NT2/D1 (cell line): Measurements from ENCODE around the gene CKAP4.
A peak's percentile ranks its signal among the peaks of the same experiment; 100 is the strongest.

Experiments used
- DNase-seq: peaks from one replicate; pipeline ENCODE4 v3.0.0-alpha.2; 2011; ENCODE audit warnings: low read depth, low spot score
- H3K27me3 ChIP-seq: 2 replicates; pipeline ENCODE4 v1.6.0; 2011; ENCODE audit warnings: mild to moderate bottlenecking; ENCODE audit not compliant: insufficient read length, insufficient read depth
- H3K36me3 ChIP-seq: 2 replicates; pipeline ENCODE4 v1.6.1; 2011; ENCODE audit warnings: mild to moderate bottlenecking, low read length, mixed read lengths; ENCODE audit not compliant: insufficient read depth, insufficient read length
- H3K4me1 ChIP-seq: 2 replicates; pipeline ENCODE4 v1.5.1; 2011; ENCODE audit not compliant: insufficient read depth, insufficient read length
- H3K4me3 ChIP-seq: 2 replicates; pipeline ENCODE4 v1.5.1; 2011; ENCODE audit warnings: low read depth; ENCODE audit not compliant: insufficient read length
- H3K9ac ChIP-seq: 2 replicates; pipeline ENCODE4 v1.6.0; 2011; ENCODE audit warnings: low read depth; ENCODE audit not compliant: insufficient read length
- H3K9me3 ChIP-seq: 2 replicates; pipeline ENCODE4 v1.5.1; 2011; ENCODE audit warnings: mild to moderate bottlenecking, low read length; ENCODE audit not compliant: insufficient read depth
- SUZ12 ChIP-seq: IDR thresholded peaks from 2 replicates; pipeline ENCODE4 v1.6.1; 2011; ENCODE audit not compliant: insufficient read length, insufficient read depth; ENCODE audit errors: extremely low read depth
- YY1 ChIP-seq: IDR thresholded peaks from 2 replicates; pipeline ENCODE4 v1.6.1; 2011; ENCODE audit not compliant: insufficient read length, insufficient read depth
- ZNF274 ChIP-seq: IDR thresholded peaks from 2 replicates; pipeline ENCODE4 v1.6.1; 2011; ENCODE audit warnings: mild to moderate bottlenecking, low read depth, low read length

Gene CKAP4

DNA sequence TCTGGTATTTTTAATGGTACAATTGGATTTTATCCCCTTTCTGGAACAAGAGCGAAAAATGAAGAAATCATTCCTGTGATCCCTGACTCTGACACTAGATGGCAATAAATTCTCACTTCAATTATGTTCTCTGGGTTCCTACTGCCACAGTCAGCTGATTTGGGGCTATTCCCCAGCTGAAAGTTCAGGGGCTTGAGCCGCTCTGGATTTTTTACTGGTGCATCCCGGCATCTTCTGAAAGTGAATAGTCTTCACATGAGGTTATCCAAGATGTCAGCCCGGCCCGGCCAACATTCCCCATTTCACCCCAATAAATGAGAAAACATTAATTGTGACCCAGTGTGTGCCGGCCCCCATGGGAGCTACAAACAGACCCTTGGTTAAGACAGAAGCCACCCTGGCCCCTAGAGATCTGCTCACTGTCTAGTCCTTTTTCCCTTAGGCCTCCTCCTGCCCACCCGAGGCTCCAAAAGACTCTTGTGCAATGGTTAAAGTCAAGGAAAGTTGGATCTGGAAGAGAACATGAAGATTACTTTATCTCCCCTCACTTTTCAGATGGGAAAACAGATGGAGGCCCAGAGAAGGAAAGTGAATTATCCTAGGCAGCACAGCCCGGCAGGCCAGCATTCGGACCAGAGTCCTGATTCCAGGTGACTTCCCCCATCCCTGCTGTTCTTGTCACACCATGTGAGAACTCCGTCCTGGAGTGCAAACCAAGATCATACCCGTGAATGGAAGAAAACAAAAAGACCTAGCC, 20.8 kb downstream of the CKAP4 start:
- no peak overlapping the region for H3K9ac ChIP-seq
- no peaks in the 10 kb centered on the region for H3K4me1 ChIP-seq
- TF ChIP-seq ZNF274 (no peak), SUZ12 (no peak), YY1 (no peak)
- H3K9me3 ChIP-seq, result no peaks in the 10 kb centered on the region
- no peaks in the 10 kb centered on the region for H3K36me3 ChIP-seq
- DNase-seq, result peak; percentile 46
- no peak overlapping the region for H3K4me3 ChIP-seq
- H3K27me3 ChIP-seq, result no peaks in the 10 kb centered on the region

DNA sequence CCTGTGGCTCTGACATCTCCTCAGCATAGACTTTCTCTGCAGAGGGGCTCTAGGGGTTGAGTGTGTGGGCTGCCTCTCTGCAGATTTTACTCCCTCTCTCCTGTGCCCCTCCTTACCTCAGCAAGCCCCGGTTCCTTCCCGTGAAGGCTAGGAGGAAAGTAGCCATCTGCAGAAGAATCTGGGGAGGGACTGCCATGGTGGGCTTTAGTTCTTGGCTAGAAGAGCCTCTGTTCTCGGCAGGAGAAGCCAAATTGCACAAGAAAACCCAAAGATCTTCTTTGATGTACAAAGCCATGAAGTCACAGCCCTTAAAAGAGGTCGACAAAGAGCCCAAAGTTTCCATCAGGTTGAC, 23.5 kb downstream of the CKAP4 start:
- no peak overlapping the region for H3K4me3 ChIP-seq
- no peak for DNase-seq
- H3K4me1 ChIP-seq, result no peaks in the 10 kb centered on the region
- TF ChIP-seq ZNF274 (no peak), YY1 (no peak), SUZ12 (no peak)
- no peaks in the 10 kb centered on the region for H3K9me3 ChIP-seq
- no peak overlapping the region for H3K9ac ChIP-seq
- H3K36me3 ChIP-seq, result no peaks in the 10 kb centered on the region
- H3K27me3 ChIP-seq, result no peaks in the 10 kb centered on the region

DNA sequence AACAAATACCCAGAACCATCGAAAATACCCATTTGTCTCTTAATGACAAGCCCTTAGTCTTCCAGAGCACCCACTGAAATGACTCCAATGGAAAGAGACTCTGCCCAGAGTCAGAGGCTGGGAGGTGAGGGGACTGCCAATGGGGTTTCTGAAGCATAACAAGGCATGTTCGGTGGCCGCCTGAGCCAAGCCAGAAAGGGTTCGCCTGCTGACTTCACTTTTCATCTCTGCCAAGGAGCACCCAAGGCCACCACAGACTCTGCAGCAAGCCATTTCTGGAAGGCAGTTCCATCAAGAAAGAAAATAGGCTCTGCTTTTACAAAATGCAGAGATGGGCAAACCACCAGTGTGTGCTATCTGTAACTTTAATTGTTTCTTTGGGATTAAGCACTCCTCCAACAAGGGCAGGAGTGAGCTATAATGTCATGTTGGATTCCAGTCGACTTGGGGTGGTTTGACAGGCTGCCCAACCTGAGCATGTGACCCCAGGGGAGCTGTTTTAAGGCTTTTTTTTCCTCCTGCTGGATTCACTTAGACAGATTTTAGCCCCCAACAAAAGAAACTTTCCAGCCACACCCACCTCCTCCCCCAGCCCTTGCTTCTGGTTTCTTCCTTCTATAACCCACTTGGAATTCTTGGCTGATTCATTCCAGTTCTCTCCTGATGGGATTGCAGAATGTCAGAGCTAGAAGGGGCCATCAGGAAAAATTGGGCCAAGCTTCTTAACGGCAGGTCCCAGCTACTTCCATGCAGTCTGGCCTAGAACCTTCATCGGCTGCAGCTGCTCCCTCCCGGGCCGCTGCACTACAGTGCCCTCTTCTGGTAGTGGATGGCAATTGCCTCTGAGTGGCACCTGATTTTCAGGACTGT, 24.1 kb downstream of the CKAP4 start:
- H3K27me3 ChIP-seq, result no peaks in the 10 kb centered on the region
- no peaks in the 10 kb centered on the region for H3K4me1 ChIP-seq
- no peak overlapping the region for H3K4me3 ChIP-seq
- no peaks in the 10 kb centered on the region for H3K9me3 ChIP-seq
- no peaks in the 10 kb centered on the region for H3K36me3 ChIP-seq
- no peak overlapping the region for H3K9ac ChIP-seq
- TF ChIP-seq YY1 (no peak), SUZ12 (no peak), ZNF274 (no peak)
- DNase-seq, result peak; percentile 62

DNA sequence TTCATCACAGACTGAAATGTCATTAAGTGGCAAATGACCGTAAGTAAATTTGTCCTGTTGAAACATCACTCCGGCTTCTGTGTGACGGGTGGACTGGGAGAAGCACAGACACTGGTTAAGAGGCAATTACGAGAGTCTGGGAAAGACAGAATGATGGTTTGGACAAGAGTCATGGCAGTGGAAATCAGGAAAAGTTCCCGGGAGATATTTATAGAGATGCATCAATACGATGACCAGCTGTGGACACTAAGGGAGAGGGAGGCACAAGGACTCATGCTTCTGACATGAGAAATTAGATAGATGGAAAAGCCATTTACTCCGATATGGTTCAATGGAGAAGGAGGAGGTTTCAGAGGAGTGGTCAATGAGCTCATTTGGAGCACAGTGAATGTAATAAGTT, 27.3 kb downstream of the CKAP4 start:
- Histone ChIP-seq H3K9ac (no peak overlapping the region), H3K9me3 (peaks cover 16% of the 10 kb centered on the region)
- DNase-seq, result no peak

DNA sequence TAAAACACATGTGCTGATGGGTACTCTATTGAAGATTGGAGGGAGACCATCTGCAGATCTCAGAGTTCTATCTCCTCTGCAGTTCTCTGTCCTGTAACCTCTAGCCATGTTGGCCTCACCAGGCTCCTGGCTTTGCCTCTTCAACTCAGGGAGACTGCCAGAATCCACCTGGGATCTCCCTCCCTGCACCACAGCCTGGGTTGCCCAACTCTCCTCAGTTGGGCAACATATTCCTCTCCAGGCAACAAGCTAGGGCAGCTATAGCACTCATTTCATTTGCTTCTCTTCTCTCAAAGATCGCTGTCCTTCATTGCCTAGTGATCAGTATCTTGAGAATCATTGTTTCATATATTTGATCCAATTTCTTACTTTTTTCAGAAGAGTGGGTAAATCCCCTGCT, 28.8 kb downstream of the CKAP4 start:
- Histone ChIP-seq H3K4me1 (no peaks in the 10 kb centered on the region), H3K27me3 (no peaks in the 10 kb centered on the region), H3K9me3 (peaks cover 16% of the 10 kb centered on the region), H3K4me3 (no peak overlapping the region), H3K9ac (no peak overlapping the region), H3K36me3 (no peaks in the 10 kb centered on the region)
- DNase-seq, result no peak
- TF ChIP-seq YY1, result no peak
- no peak for TF ChIP-seq SUZ12
- no peak for TF ChIP-seq ZNF274

More for the DNA sequence above, 27.3 kb downstream of the CKAP4 start:
- no peaks in the 10 kb centered on the region for H3K4me1 ChIP-seq
- H3K36me3 ChIP-seq, result no peaks in the 10 kb centered on the region
- H3K4me3 ChIP-seq, result no peak overlapping the region
- no peaks in the 10 kb centered on the region for H3K27me3 ChIP-seq
- TF ChIP-seq YY1 (no peak), SUZ12 (no peak), ZNF274 (no peak)

DNA sequence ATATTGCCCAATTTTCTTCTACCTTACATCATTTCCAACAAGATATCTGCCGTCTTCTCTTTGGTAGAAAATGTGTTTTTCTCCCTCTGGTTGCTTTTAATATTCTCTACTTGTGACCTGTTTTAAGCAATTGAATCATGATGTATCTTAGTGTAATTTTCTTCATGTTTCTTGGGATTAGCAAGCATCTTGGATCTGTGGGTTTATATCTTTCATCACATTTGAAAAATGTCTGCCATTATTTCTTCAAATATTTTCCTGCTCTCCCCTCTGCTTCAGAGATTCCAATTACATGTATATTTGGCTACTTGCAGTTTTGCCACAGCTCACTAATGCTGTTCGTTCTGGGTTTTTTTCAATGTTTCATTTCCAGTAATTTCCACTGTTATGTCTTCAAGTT, 30.1 kb downstream of the CKAP4 start:
- Histone ChIP-seq H3K4me1 (no peaks in the 10 kb centered on the region), H3K9ac (no peak overlapping the region), H3K36me3 (no peaks in the 10 kb centered on the region), H3K4me3 (no peak overlapping the region), H3K27me3 (no peaks in the 10 kb centered on the region), H3K9me3 (peaks cover 16% of the 10 kb centered on the region)
- TF ChIP-seq ZNF274 (no peak), YY1 (no peak), SUZ12 (no peak)
- no peak for DNase-seq

DNA sequence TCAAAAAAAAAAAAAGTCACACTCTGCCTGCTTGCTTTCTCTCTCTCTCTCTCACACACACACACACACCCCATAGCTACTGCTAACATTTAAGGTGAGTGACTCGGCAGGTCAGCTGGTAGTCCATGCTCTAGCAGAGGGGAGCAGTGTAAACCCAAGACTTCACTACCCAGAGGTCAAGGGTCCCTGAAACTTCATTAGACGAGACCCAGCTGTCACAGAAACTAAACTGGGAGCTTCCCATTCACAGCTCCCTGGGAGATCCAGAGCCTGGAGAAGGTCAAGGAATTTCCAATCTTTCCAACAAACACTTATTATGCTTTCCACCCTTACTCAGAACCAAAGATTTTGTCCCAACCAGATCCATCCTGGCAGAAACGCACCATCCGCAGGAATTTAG, 33.2 kb downstream of the CKAP4 start:
- no peak overlapping the region for H3K4me3 ChIP-seq
- H3K27me3 ChIP-seq, result no peaks in the 10 kb centered on the region
- TF ChIP-seq ZNF274, result no peak
- no peak for TF ChIP-seq YY1
- TF ChIP-seq SUZ12, result no peak
- H3K4me1 ChIP-seq, result no peaks in the 10 kb centered on the region
- no peaks in the 10 kb centered on the region for H3K36me3 ChIP-seq
- H3K9me3 ChIP-seq, result peaks cover 16% of the 10 kb centered on the region
- no peak for DNase-seq
- H3K9ac ChIP-seq, result no peak overlapping the region
